ENCODE results near the gene AGPAT2. TPM values are rescaled to one million over a fixed set of nuclear protein-coding genes. Genes with fewer than 3 reads are reported as not detected.

Gene AGPAT2
- total RNA-seq, 6 donors from 2014 or later: 70.2 to 242 (median 140) TPM

GRCh38 chr9:136678624-136679023 is 8.6 kb downstream of the AGPAT2 start:
- no peak for ATAC-seq (ENCODE audit: low FRiP score in 2 of 2)
- no peaks in the 10 kb centered on the region for H3K9me3 ChIP-seq
- H3K27me3 ChIP-seq: no peaks in the 10 kb centered on the region
- peak in 1 of 2 donors; percentile 75 for DNase-seq
- peaks cover 0 to 35% (median 22%) of the 10 kb centered on the region in 4 donors for H3K36me3 ChIP-seq
- H3K4me3 ChIP-seq: no peak overlapping the region
- H3K27ac ChIP-seq: peak overlapping the region; percentile 50 to 80 (median 72)
- TF ChIP-seq POLR2AphosphoS5 (IDR thresholded peaks at IDR 0.05): no peak
- no peak for TF ChIP-seq POLR2A (IDR thresholded peaks at IDR 0.05)
- TF ChIP-seq CTCF (IDR thresholded peaks at IDR 0.05): no peak
- no peak for TF ChIP-seq EP300 (IDR thresholded peaks at IDR 0.05)
- peaks cover 32 to 63% (median 36%) of the 10 kb centered on the region in 4 donors for H3K4me1 ChIP-seq
- 67 to 78% methylated on average over 6 of the region's 6 CpGs for WGBS, 2 donors

- TF ChIP-seq POLR2AphosphoS5 (IDR thresholded peaks at IDR 0.05) (no peak), EP300 (IDR thresholded peaks at IDR 0.05) (no peak), CTCF (IDR thresholded peaks at IDR 0.05) (no peak), POLR2A (IDR thresholded peaks at IDR 0.05) (no peak)
- Histone ChIP-seq H3K9me3 (no peaks in the 10 kb centered on the region), H3K36me3 (peaks cover 0 to 41% (median 27%) of the 10 kb centered on the region in 4 donors), H3K4me1 (peaks cover 32 to 58% (median 35%) of the 10 kb centered on the region in 4 donors), H3K4me3 (no peak overlapping the region), H3K27me3 (no peaks in the 10 kb centered on the region), H3K27ac (peak overlapping the region in 2 of 4 donors; percentile 75 to 80)
- WGBS, 2 donors: 90% methylated on average over 13 of the region's 15 CpGs; no CpG with 5 or more reads in 1 of the 2 donors
- ATAC-seq (ENCODE audit: low FRiP score in 2 of 2) (no peak), DNase-seq (peak in 1 of 2 donors; percentile 75)
These were observed 9.2 kb downstream of the AGPAT2 start for GRCh38 chr9:136678034-136678433.

- TF ChIP-seq POLR2AphosphoS5 (IDR thresholded peaks at IDR 0.05) (peak in 1 of 2 donors; percentile 50), EP300 (IDR thresholded peaks at IDR 0.05) (no peak)
- 93 to 96% methylated on average over 18 to 45 of the region's 46 CpGs for WGBS, 2 donors
- Histone ChIP-seq H3K36me3 (peaks cover 0 to 51% (median 35%) of the 10 kb centered on the region in 4 donors), H3K27me3 (no peaks in the 10 kb centered on the region), H3K4me1 (peaks cover 32 to 62% (median 37%) of the 10 kb centered on the region in 4 donors), H3K4me3 (no peak overlapping the region), H3K27ac (peak overlapping the region in 1 of 4 donors; percentile 24), H3K9me3 (no peaks in the 10 kb centered on the region)
- DNase-seq (peak in 1 of 2 donors; percentile 74), ATAC-seq (ENCODE audit: low FRiP score in 2 of 2) (no peak)
These were observed 10.2 kb downstream of the AGPAT2 start for GRCh38 chr9:136676920-136677686.

GRCh38 chr9:136676297-136676794 is 10.9 kb downstream of the AGPAT2 start:
- 90 to 96% methylated on average over 7 to 13 of the region's 13 CpGs for WGBS, 2 donors
- DNase-seq (peak in 1 of 2 donors; percentile 74), ATAC-seq (ENCODE audit: low FRiP score in 2 of 2) (no peak)
- Histone ChIP-seq H3K4me3 (no peak overlapping the region), H3K27me3 (no peaks in the 10 kb centered on the region), H3K36me3 (peaks cover 0 to 58% (median 36%) of the 10 kb centered on the region in 4 donors), H3K27ac (peak overlapping the region in 3 of 4 donors; percentile 13 to 91 (median 78)), H3K9me3 (no peaks in the 10 kb centered on the region), H3K4me1 (peaks cover 36 to 70% (median 45%) of the 10 kb centered on the region in 4 donors)
- TF ChIP-seq EP300 (IDR thresholded peaks at IDR 0.05) (no peak), POLR2AphosphoS5 (IDR thresholded peaks at IDR 0.05) (peak in 1 of 2 donors; percentile 53)

GRCh38 chr9:136675477-136676296 is 11.6 kb downstream of the AGPAT2 start:
- Histone ChIP-seq H3K9me3 (no peaks in the 10 kb centered on the region), H3K36me3 (peaks cover 0 to 62% (median 36%) of the 10 kb centered on the region in 4 donors), H3K4me3 (no peak overlapping the region), H3K4me1 (peaks cover 38 to 76% (median 47%) of the 10 kb centered on the region in 4 donors), H3K27me3 (no peaks in the 10 kb centered on the region), H3K27ac (peak overlapping the region; percentile 13 to 91 (median 81))
- ATAC-seq (ENCODE audit: low FRiP score in 2 of 2): no peak
- 62 to 74% methylated on average over 11 to 14 of the region's 16 CpGs for WGBS, 2 donors
- TF ChIP-seq POLR2AphosphoS5 (IDR thresholded peaks at IDR 0.05): peak in 1 of 2 donors; percentile 68
- no peak for TF ChIP-seq POLR2A (IDR thresholded peaks at IDR 0.05)
- no peak for TF ChIP-seq EP300 (IDR thresholded peaks at IDR 0.05)
- no peak for TF ChIP-seq CTCF (IDR thresholded peaks at IDR 0.05)
- DNase-seq: peak; percentile 56 to 81
